HG03565 (cell line): Measurements from ENCODE around the gene ORMDL2.
"Not testable (repeated sequence)": the region's sequence is repeated elsewhere in the genome, so short reads cannot be mapped to it uniquely, and the experiment has no call there.

ENCODE experiments used
- ATAC-seq: cut with Tn5 transposase; IDR thresholded peaks from one replicate; pipeline ENCODE4 v1.9.1; 2021; ENCODE audit warnings: mild to moderate bottlenecking, moderate library complexity; ENCODE audit not compliant: unreplicated experiment

Gene ORMDL2

GRCh38 chr12:55850401-55850800 lies 32.6 kb downstream of the ORMDL2 start:
- no peak for ATAC-seq

GRCh38 chr12:55850893-55851292 lies 33.1 kb downstream of the ORMDL2 start:
- ATAC-seq: no peak

- ATAC-seq: no peak
Measured at GRCh38 chr12:55852740-55853139, 34.9 kb downstream of the ORMDL2 start.

GRCh38 chr12:55861396-55861795 lies 43.6 kb downstream of the ORMDL2 start:
- ATAC-seq: no peak

GRCh38 chr12:55861871-55862270 lies 44.0 kb downstream of the ORMDL2 start:
- ATAC-seq: no peak

GRCh38 chr12:55862286-55862685 lies 44.4 kb downstream of the ORMDL2 start:
- no peak for ATAC-seq

- not testable (repeated sequence) for ATAC-seq
Measured at GRCh38 chr12:55862931-55863330, 45.1 kb downstream of the ORMDL2 start.

GRCh38 chr12:55865327-55865726 lies 47.5 kb downstream of the ORMDL2 start:
- no peak for ATAC-seq

GRCh38 chr12:55866454-55867004 lies 48.7 kb downstream of the ORMDL2 start:
- not testable (repeated sequence) for ATAC-seq
